Parathyroid adenoma (tissue), 2 donors: Measurements from ENCODE around the gene NOP56.

Source experiments
- H2AFZ ChIP-seq: fragments of 300-600 bp; sonication (generic); one replicate; pipeline ENCODE4 v1.7.0; 2017; ENCODE audit warnings: antibody characterized with exemption, mild to moderate bottlenecking
- H3K27ac ChIP-seq: fragments of 300-600 bp; sonication (generic); one replicate; pipeline ENCODE4 v1.7.0; 2017
- H3K27me3 ChIP-seq: fragments of 300-600 bp; sonication (generic); one replicate; pipeline ENCODE4 v1.7.0; 2017; ENCODE audit warnings: low read length; ENCODE audit not compliant: control insufficient read depth, insufficient read depth
- H3K36me3 ChIP-seq: fragments of 300-600 bp; sonication (generic); one replicate; pipeline ENCODE4 v1.7.0; 2017; ENCODE audit warnings: low read length; ENCODE audit not compliant: control insufficient read depth, insufficient read depth
- H3K4me1 ChIP-seq: fragments of 300-600 bp; sonication (generic); one replicate; pipeline ENCODE4 v1.7.0; 2017; ENCODE audit warnings: control low read depth
- H3K4me2 ChIP-seq: fragments of 300-600 bp; sonication (generic); one replicate; pipeline ENCODE4 v1.7.0; 2017; ENCODE audit warnings: low read length
- H3K4me3 ChIP-seq: fragments of 300-600 bp; sonication (generic); one replicate; pipeline ENCODE4 v1.7.0; 2017; ENCODE audit warnings: low read depth, low read length
- H3K79me2 ChIP-seq: fragments of 300-600 bp; sonication (generic); one replicate; pipeline ENCODE4 v1.7.0; 2017; ENCODE audit warnings: control low read depth
- H3K9ac ChIP-seq: fragments of 300-600 bp; sonication (generic); one replicate; pipeline ENCODE4 v1.7.0; 2017; ENCODE audit warnings: mild to moderate bottlenecking
- H3K9me3 ChIP-seq: fragments of 300-600 bp; sonication (generic); one replicate; pipeline ENCODE4 v1.7.0; 2017; ENCODE audit warnings: low read length; ENCODE audit not compliant: control insufficient read depth
- TF ChIP-seq, protein P1 (sequence below): fragments of 300-600 bp; sonication (generic); IDR thresholded peaks from one replicate; pipeline ENCODE4 v1.7.0; 2017; ENCODE audit warnings: antibody characterized with exemption, mild to moderate bottlenecking
- donor health status: primary hyperparathyroidism.

Gene NOP56

DNA sequence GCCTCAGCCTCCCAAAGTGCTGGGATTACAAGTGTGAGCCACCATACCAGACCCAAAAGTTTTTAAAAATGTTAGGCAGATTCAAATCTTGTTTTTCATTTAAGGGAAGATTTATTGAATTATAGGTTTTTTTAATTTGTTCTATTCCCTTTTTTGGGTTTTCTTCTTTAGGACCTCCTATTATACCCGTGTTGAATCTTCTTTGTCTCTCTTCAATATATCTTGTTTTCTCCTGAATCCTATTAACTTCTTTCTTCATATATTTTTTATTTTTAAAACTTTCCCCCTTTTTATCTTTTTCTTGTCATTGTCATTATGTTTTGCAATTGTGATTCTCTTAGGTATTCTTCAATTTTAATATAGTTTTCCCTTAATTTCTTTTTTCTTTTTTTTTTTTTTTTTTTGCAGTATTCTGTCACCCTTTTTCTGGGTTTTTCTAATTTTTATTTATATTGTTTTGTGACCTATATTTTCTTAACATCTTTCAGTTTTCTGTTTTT is 45.9 kb upstream of the NOP56 start:
- H2AFZ ChIP-seq: no peak overlapping the region
- no peaks in the 10 kb centered on the region for H3K36me3 ChIP-seq
- TF ChIP-seq, protein P1, sequence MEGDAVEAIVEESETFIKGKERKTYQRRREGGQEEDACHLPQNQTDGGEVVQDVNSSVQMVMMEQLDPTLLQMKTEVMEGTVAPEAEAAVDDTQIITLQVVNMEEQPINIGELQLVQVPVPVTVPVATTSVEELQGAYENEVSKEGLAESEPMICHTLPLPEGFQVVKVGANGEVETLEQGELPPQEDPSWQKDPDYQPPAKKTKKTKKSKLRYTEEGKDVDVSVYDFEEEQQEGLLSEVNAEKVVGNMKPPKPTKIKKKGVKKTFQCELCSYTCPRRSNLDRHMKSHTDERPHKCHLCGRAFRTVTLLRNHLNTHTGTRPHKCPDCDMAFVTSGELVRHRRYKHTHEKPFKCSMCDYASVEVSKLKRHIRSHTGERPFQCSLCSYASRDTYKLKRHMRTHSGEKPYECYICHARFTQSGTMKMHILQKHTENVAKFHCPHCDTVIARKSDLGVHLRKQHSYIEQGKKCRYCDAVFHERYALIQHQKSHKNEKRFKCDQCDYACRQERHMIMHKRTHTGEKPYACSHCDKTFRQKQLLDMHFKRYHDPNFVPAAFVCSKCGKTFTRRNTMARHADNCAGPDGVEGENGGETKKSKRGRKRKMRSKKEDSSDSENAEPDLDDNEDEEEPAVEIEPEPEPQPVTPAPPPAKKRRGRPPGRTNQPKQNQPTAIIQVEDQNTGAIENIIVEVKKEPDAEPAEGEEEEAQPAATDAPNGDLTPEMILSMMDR: no peak
- H3K4me3 ChIP-seq: no peak overlapping the region
- H3K79me2 ChIP-seq: no peaks in the 10 kb centered on the region
- no peaks in the 10 kb centered on the region for H3K9me3 ChIP-seq
- no peak overlapping the region for H3K9ac ChIP-seq
- H3K4me1 ChIP-seq: no peaks in the 10 kb centered on the region
- no peak overlapping the region for H3K4me2 ChIP-seq
- no peak overlapping the region for H3K27ac ChIP-seq
- H3K27me3 ChIP-seq: no peaks in the 10 kb centered on the region

DNA sequence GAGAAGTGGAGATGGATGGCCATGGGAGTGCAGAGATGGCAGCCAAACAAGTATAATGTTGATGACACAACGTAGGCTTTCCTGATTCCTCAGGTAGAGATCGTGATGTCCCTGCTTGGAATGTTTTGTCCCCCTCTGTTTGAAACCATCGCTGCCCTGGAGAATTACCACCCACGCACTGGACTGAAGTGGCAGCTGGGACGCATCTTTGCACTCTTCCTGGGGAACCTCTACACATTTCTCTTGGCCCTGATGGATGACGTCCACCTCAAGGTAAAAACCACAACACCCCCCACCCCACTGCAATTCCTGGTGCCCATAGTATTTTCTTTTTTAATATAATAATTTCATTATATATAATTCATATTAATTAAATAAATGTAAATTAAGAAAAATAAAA is 42.1 kb upstream of the NOP56 start:
- H3K27ac ChIP-seq: no peak overlapping the region
- no peaks in the 10 kb centered on the region for H3K4me1 ChIP-seq
- TF ChIP-seq, protein P1: no peak
- H3K4me3 ChIP-seq: no peak overlapping the region
- H3K27me3 ChIP-seq: no peaks in the 10 kb centered on the region
- H3K4me2 ChIP-seq: no peak overlapping the region
- no peak overlapping the region for H3K9ac ChIP-seq
- no peak overlapping the region for H2AFZ ChIP-seq
- H3K36me3 ChIP-seq: no peaks in the 10 kb centered on the region
- no peaks in the 10 kb centered on the region for H3K79me2 ChIP-seq
- no peaks in the 10 kb centered on the region for H3K9me3 ChIP-seq

DNA sequence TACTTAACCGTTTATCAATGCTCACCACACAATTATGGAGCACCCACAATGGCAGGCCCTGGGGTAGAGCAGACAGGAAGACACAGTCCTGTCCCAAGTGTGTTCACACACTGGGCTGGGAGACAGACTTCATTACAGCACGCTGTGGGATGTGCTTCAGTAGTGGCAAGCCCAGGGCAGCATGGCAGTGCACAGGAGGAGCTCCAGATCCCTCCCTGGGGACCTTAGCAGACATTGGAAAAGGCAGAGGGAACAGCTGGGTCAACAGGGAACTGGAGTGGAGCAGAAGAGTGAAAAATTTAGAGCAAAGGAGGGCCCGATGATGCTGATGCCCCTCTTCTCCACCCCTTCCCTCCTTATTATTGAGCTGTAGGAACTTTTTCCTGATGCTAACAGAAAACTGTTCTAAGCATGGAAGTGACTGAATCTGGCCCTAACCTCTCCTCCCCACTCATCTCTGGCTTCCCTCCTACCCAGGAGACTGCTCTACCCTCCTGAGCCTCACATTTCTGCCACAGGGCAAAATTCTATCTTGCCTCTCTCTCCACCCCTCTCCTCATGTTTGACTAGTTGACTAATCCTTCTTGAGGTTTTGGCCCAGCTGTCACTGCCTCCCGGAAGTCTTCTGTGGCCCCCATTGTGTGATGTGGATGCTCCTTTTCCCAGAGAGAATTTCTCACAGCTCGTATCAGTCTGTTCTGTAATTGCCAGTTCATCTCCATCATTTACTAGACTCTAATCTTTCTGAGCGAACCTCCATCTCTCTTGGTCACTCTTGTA is 41.3 kb upstream of the NOP56 start:
- Histone ChIP-seq H3K27ac (no peak overlapping the region), H3K79me2 (no peaks in the 10 kb centered on the region), H3K4me2 (no peak overlapping the region), H3K4me1 (no peaks in the 10 kb centered on the region), H3K36me3 (no peaks in the 10 kb centered on the region), H2AFZ (no peak overlapping the region), H3K27me3 (no peaks in the 10 kb centered on the region), H3K4me3 (no peak overlapping the region), H3K9me3 (no peaks in the 10 kb centered on the region), H3K9ac (no peak overlapping the region)
- TF ChIP-seq, protein P1: no peak

DNA sequence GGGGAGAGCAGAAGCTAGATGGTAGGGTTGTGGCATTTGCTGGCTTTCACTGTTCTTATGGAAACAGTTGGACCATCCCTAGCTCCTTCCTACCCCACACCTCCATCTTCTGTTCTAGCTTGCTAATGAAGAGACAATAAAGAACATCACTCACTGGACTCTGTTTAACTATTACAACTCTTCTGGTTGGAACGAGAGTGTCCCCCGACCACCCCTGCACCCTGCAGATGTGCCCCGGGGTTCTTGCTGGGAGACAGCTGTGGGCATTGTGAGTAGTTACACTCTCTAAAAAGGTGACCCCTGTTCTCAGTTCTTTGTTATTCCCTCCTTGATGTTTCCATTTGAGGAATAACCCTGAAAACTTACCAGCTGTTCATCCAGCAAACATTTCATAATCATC is 40.4 kb upstream of the NOP56 start:
- Histone ChIP-seq H3K4me1 (no peaks in the 10 kb centered on the region), H3K79me2 (no peaks in the 10 kb centered on the region), H3K4me3 (no peak overlapping the region), H3K9ac (no peak overlapping the region), H3K27me3 (no peaks in the 10 kb centered on the region), H3K4me2 (no peak overlapping the region), H3K36me3 (no peaks in the 10 kb centered on the region), H3K27ac (no peak overlapping the region), H3K9me3 (no peaks in the 10 kb centered on the region), H2AFZ (no peak overlapping the region)
- TF ChIP-seq, protein P1: no peak

DNA sequence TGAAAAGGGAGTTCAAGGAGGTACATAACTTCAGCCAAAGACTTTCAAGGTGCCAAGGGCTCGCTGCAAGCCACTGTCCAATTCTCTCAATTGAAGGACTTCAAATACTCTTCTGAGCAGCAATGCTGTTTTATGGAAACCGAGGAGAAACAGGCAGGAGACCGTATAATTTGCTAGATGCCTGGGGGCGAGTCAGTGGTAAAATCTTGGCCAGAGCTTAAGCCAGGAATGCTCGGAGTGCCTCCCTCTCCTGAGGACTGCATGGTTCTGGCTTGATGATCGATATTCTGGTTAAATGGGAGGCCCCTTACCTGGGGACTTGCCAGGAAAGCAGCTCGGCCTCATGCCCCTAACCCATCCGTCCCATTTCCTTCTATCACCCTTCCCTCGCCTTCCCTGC is 35.8 kb upstream of the NOP56 start:
- H3K36me3 ChIP-seq: no peaks in the 10 kb centered on the region
- H2AFZ ChIP-seq: no peak overlapping the region
- H3K9me3 ChIP-seq: no peaks in the 10 kb centered on the region
- no peak overlapping the region for H3K9ac ChIP-seq
- no peaks in the 10 kb centered on the region for H3K27me3 ChIP-seq
- no peaks in the 10 kb centered on the region for H3K79me2 ChIP-seq
- H3K27ac ChIP-seq: no peak overlapping the region
- no peak overlapping the region for H3K4me2 ChIP-seq
- H3K4me3 ChIP-seq: no peak overlapping the region
- no peaks in the 10 kb centered on the region for H3K4me1 ChIP-seq
- TF ChIP-seq, protein P1: no peak
